ENCODE results near the gene THBS3. TPM values are rescaled to one million over a fixed set of nuclear protein-coding genes. Genes with fewer than 3 reads are reported as not detected.
A peak's percentile ranks its signal among the peaks of the same experiment; 100 is the strongest.

The THBS3 gene
- total RNA-seq, 1 donor from 2014 or later = 15.3 TPM

DNA sequence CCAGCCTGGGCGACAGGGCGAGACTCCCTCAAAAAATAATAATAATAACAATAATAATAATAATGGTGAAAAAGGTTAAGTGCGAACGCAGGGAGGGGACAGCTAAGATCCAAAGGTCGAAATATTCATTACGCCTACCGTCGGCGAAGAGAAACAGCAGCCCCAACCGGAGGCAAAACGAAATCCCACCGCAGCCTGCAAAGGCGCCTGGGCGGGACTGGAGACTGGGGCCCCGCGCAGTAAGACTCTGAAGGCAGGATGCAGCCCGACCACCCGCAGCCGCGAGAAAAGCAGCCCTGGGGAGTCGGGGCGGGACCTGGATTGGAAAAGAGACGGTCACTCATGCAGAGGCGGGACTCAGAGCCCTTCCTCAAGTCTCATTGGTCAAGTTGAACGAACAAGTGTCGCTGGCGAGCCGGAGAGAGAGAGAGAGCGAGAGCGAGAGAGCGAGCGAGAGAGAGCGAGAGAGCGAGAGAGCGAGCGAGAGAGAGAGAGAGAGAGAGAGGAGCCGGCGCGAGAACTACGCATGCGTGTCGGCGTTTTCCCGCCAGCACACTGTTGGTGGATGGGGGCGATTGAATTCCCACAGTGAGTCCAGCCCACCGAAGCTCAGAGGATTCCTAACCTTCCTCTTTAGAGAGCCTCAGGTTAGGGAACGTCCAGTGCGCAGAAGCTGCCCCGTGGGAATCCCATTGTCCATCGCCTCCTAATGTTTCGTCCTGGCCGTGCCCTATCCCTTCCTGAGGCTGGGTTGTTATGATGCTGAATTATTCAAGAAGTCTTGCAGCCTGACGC lies 36.9 kb upstream of the THBS3 start:
- peaks cover 2% of the 10 kb centered on the region for H3K27me3 Mint-ChIP-seq
- H3K9me3 Mint-ChIP-seq = no peaks in the 10 kb centered on the region
- CTCF ChIA-PET = interaction anchor here (0.6 to 1.4 kb wide), 5 partner anchors 18 to 79 kb away, joined by 3 to 5 read pairs (median 4); no protein-coding TSS in a partner anchor
- intact Hi-C loops (cut with micrococcal nuclease) = loop anchor here (1.0 to 5.0 kb wide), 7 partner anchors 11 to 79 kb away; partner anchors contain the start of genes ENTREP3, FDPS, HCN3 and MTX1
- POLR2A ChIA-PET = interaction anchor here (0.8 to 2.7 kb wide), 12 partner anchors 11 to 319 kb away, joined by 3 to 13 read pairs (median 6); partner anchors contain the start of genes ENTREP3, FDPS, KRTCAP2 and MTX1
- ATAC-seq (ENCODE audit: low read depth) (peak; percentile 97), DNase-seq (peak; percentile 87)
- H3K36me3 Mint-ChIP-seq (ENCODE audit: low read depth) = peaks cover 7% of the 10 kb centered on the region
- H3K4me1 Mint-ChIP-seq = peaks cover 39% of the 10 kb centered on the region
- TF ChIP-seq, protein P1, sequence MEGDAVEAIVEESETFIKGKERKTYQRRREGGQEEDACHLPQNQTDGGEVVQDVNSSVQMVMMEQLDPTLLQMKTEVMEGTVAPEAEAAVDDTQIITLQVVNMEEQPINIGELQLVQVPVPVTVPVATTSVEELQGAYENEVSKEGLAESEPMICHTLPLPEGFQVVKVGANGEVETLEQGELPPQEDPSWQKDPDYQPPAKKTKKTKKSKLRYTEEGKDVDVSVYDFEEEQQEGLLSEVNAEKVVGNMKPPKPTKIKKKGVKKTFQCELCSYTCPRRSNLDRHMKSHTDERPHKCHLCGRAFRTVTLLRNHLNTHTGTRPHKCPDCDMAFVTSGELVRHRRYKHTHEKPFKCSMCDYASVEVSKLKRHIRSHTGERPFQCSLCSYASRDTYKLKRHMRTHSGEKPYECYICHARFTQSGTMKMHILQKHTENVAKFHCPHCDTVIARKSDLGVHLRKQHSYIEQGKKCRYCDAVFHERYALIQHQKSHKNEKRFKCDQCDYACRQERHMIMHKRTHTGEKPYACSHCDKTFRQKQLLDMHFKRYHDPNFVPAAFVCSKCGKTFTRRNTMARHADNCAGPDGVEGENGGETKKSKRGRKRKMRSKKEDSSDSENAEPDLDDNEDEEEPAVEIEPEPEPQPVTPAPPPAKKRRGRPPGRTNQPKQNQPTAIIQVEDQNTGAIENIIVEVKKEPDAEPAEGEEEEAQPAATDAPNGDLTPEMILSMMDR (IDR thresholded peaks at IDR 0.05) = no peak
- peak overlapping the region; percentile 96 for H3K27ac Mint-ChIP-seq
- peak overlapping the region; percentile 85 for H3K4me3 Mint-ChIP-seq

DNA sequence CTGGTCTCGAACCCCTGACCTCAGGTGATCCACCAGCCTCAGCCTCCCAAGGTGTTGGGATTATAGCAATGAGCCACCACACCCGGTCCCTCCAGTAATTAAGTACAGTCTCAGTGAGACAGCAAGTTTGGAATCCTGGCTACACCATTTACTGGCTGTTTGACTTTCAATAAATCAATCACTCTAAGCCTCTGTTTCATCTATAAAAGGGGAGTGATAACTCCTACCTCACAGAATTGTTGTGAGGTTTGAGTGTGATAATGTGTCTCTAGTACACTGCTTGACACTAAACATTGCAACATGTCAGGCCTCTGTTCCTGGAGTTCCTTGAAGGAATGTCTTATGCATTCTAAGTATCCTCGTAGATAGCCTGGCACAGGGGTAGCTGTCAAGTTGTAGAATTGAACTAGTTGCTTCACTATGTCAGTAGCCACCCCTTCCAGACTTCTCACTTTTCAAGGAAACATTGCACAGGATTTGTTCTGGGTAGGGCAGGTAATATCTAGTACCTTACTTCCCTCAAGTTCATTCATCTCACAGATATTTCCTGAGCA lies 35.2 kb upstream of the THBS3 start:
- no peak for DNase-seq
- CTCF ChIA-PET = interaction anchor here (1.4 kb wide), 1 partner anchor 36 kb away, joined by 5 read pairs; no protein-coding TSS in a partner anchor
- Mint-ChIP-seq H3K4me1 (peaks cover 42% of the 10 kb centered on the region), H3K4me3 (peak overlapping the region; percentile 85), H3K27me3 (peaks cover 2% of the 10 kb centered on the region), H3K36me3 (ENCODE audit: low read depth) (peaks cover 17% of the 10 kb centered on the region), H3K27ac (peak overlapping the region; percentile 96), H3K9me3 (no peaks in the 10 kb centered on the region)
- POLR2A ChIA-PET = interaction anchor here (2.4 to 2.7 kb wide), 2 partner anchors 34 to 49 kb away, joined by 9 to 11 read pairs; partner anchors contain the start of gene MTX1
- TF ChIP-seq, protein P1 (IDR thresholded peaks at IDR 0.05) = no peak
- no peak for ATAC-seq (ENCODE audit: low read depth)
- intact Hi-C loops (cut with micrococcal nuclease) = loop anchor here (5.0 kb wide), 1 partner anchor 34 kb away; the partner anchor contains the start of gene HCN3

DNA sequence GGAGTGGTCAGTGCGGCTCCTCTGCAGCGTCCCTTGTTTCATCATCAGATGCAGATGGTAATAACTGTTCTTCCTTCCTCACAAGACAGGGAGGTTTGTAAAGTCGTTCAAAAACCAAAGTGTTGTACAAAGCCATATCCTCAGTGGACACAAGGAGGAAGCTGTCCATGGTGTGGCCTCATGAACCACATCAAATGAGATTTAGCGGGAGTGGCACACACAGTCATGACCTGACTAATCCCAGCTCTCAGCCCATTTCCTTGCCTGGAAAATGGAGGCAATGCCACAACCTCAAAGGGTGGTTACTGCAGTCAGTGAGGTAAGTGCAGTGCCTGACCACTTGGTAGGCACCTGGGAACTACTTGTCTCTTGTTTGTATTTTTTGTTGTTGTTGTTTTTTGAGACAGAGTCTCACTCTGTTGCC lies 34.2 kb upstream of the THBS3 start:
- peak overlapping the region; percentile 11 for H3K4me3 Mint-ChIP-seq
- peaks cover 42% of the 10 kb centered on the region for H3K4me1 Mint-ChIP-seq
- ChIA-PET POLR2A (interaction anchor here (0.5 to 1.8 kb wide), 5 partner anchors 9 to 284 kb away, joined by 3 to 10 read pairs (median 4); no protein-coding TSS in a partner anchor), CTCF (interaction anchor here (0.6 to 3.2 kb wide), 3 partner anchors 9 to 74 kb away, joined by 3 to 16 read pairs (median 3); partner anchors contain the start of gene FDPS)
- intact Hi-C loops (cut with micrococcal nuclease) = loop anchor here (5.0 kb wide), 1 partner anchor 35 kb away; the partner anchor contains the start of gene HCN3
- DNase-seq (no peak), ATAC-seq (ENCODE audit: low read depth) (no peak)
- TF ChIP-seq, protein P1 (IDR thresholded peaks at IDR 0.05) = no peak
- H3K36me3 Mint-ChIP-seq (ENCODE audit: low read depth) = peaks cover 26% of the 10 kb centered on the region
- no peaks in the 10 kb centered on the region for H3K9me3 Mint-ChIP-seq
- H3K27ac Mint-ChIP-seq = no peak overlapping the region
- peaks cover 2% of the 10 kb centered on the region for H3K27me3 Mint-ChIP-seq

DNA sequence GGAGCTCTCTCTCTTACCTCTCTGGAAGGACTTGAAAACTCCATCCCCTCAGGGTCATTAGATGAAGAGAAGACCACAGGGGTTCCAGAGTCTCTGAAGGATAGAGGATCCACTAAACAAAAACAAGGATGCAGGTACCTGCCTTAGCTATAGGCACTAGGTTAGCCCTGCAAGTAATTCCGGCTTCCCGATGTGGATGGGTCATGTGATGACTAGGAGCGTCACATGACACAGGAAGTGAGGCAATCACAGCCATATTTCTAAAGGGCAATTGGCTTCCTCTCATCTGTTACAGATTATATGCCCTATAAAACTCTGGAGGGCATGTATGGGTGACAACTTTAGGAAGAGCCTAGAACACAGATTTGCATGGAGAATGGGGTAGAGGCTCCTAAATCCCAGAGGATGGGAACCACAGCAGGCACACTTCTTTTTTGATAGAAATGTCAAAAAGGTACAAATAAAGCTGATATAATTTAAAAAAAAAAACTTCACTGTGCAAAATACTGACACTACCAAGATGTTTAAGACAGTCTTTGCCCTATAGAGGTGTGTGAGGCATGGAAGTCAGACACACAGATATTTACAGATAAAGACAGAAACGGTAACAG lies 33.5 kb upstream of the THBS3 start:
- intact Hi-C loops (cut with micrococcal nuclease) = loop anchor here (5.0 kb wide), 1 partner anchor 36 kb away; the partner anchor contains the start of gene HCN3
- POLR2A ChIA-PET = interaction anchor here (0.5 to 1.8 kb wide), 5 partner anchors 10 to 221 kb away, joined by 3 to 10 read pairs (median 4); no protein-coding TSS in a partner anchor
- H3K4me1 Mint-ChIP-seq = peaks cover 42% of the 10 kb centered on the region
- CTCF ChIA-PET = interaction anchor here (1.1 to 3.2 kb wide), 3 partner anchors 9 to 74 kb away, joined by 3 to 16 read pairs (median 4); no protein-coding TSS in a partner anchor
- no peak for DNase-seq
- H3K36me3 Mint-ChIP-seq (ENCODE audit: low read depth) = peaks cover 33% of the 10 kb centered on the region
- peaks cover 2% of the 10 kb centered on the region for H3K27me3 Mint-ChIP-seq
- peak overlapping the region; percentile 87 for H3K4me3 Mint-ChIP-seq
- ATAC-seq (ENCODE audit: low read depth) = peak; percentile 11
- H3K27ac Mint-ChIP-seq = peak overlapping the region; percentile 81
- TF ChIP-seq, protein P1 (IDR thresholded peaks at IDR 0.05) = no peak
- H3K9me3 Mint-ChIP-seq = no peaks in the 10 kb centered on the region
